ENCODE measurements around the gene RRH. TPM values are rescaled to one million over a fixed set of nuclear protein-coding genes. Genes with fewer than 3 reads are reported as not detected.
"Not testable (repeated sequence)": the region's sequence is repeated elsewhere in the genome, so short reads cannot be mapped to it uniquely, and the experiment has no call there.

The RRH gene
- total RNA-seq, 1 donor: not detected

DNA sequence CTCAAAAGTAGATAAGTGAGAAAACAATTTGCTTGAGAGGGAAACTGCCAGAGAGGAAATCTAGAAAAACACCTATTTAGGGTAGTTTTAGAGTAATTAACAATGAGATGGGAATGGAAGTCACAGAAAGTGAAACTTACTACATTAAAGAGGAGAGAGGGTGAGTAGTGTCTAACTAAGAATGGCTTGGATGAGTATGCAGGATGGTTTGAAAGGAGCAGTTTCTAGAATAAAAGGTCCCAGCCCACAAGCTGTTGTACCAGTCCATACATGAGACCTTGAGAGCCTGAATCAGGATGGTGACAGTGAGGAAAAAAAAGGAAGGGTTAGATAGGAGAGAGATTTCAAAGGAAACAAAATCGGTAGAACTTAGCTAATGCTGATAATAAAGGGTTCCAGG lies 10.9 kb upstream of the RRH start:
- no peaks in the 10 kb centered on the region for H3K27me3 ChIP-seq (ENCODE audit: insufficient read depth, low read length)
- H3K4me1 ChIP-seq (ENCODE audit: insufficient read depth, low read length): peaks cover 17% of the 10 kb centered on the region
- H3K4me3 ChIP-seq (ENCODE audit: low read length): no peak overlapping the region
- H3K9me3 ChIP-seq (ENCODE audit: low read depth, low read length): no peaks in the 10 kb centered on the region

- peaks cover 17% of the 10 kb centered on the region for H3K4me1 ChIP-seq (ENCODE audit: insufficient read depth, low read length)
- no peaks in the 10 kb centered on the region for H3K9me3 ChIP-seq (ENCODE audit: low read depth, low read length)
- H3K27me3 ChIP-seq (ENCODE audit: insufficient read depth, low read length): no peaks in the 10 kb centered on the region
- H3K4me3 ChIP-seq (ENCODE audit: low read length): no peak overlapping the region
Measured at GRCh38 chr4:109818268-109818667, 9.5 kb upstream of the RRH start.

DNA sequence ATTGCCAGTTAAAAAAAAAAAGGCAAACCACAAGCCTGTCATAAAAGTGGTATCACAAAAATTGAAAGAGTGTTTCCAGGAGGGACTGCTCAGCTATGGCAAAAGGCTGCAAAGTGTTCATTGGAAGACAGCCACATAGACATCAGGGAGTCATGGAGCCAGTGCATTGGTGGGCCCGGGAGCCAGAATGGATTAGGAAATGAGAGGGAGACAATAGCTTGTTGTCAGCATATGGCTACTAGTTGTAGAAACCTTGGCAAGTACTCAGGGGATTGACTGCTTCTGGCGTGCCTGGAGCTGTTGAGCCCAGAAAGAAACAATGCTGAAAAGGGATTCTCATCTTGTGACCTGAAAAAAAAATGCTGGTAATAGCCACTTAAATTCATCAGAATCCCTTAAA lies 7.2 kb upstream of the RRH start:
- no peak overlapping the region for H3K4me3 ChIP-seq (ENCODE audit: low read length)

DNA sequence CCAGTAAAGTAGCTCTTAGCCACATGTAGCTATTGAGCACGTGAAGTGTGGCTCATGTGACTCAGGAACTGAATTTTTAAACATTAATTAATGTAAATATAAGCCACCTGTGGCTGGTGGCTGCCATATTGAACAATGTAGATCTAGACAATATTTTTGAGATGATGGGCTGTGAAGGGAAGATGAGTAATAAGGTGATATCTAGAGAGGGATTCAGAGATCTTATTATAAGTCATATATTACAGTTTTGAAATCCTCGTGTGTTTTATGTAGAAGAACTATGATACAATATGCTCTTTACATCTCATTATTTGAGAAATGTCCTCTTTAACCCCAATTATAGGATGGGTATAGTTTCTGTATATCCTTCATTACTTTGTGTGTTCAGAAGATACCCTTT lies 6.6 kb upstream of the RRH start:
- no peaks in the 10 kb centered on the region for H3K27me3 ChIP-seq (ENCODE audit: insufficient read depth, low read length)

More for the DNA sequence above, 7.2 kb upstream of the RRH start:
- Histone ChIP-seq H3K27me3 (ENCODE audit: insufficient read depth, low read length) (no peaks in the 10 kb centered on the region), H3K4me1 (ENCODE audit: insufficient read depth, low read length) (peaks cover 14% of the 10 kb centered on the region), H3K9me3 (ENCODE audit: low read depth, low read length) (no peaks in the 10 kb centered on the region)

DNA sequence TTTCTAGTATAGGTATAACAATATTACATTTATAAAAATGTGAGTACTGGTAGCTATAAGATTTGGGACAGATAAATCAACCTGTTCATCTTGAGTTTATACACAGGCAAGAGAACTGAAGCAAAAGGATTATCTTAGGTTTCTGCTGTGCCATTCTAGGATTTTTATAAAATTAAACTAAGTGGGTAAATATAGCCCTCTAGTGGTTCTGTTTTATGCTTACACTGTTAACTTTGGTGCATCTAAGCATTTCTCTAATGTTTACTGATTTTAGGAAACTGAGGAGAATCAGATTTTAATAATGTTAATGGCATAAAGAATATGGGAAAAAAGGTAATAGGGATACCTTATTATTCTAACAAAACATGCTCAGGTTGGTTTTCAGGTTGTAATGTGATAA lies 1.1 kb upstream of the RRH start:
- Histone ChIP-seq H3K9me3 (ENCODE audit: low read depth, low read length) (no peaks in the 10 kb centered on the region), H3K27me3 (ENCODE audit: insufficient read depth, low read length) (no peaks in the 10 kb centered on the region), H3K4me3 (ENCODE audit: low read length) (no peak overlapping the region), H3K4me1 (ENCODE audit: insufficient read depth, low read length) (no peaks in the 10 kb centered on the region)

More for the DNA sequence above, 6.6 kb upstream of the RRH start:
- no peaks in the 10 kb centered on the region for H3K9me3 ChIP-seq (ENCODE audit: low read depth, low read length)
- no peak overlapping the region for H3K4me3 ChIP-seq (ENCODE audit: low read length)
- peaks cover 10% of the 10 kb centered on the region for H3K4me1 ChIP-seq (ENCODE audit: insufficient read depth, low read length)

GRCh38 chr4:109833756-109834155 lies 6.0 kb downstream of the RRH start:
- no peaks in the 10 kb centered on the region for H3K9me3 ChIP-seq (ENCODE audit: low read depth, low read length)
- H3K27me3 ChIP-seq (ENCODE audit: insufficient read depth, low read length): no peaks in the 10 kb centered on the region
- no peak overlapping the region for H3K4me3 ChIP-seq (ENCODE audit: low read length)
- H3K4me1 ChIP-seq (ENCODE audit: insufficient read depth, low read length): no peaks in the 10 kb centered on the region

GRCh38 chr4:109836985-109837384 lies 9.2 kb downstream of the RRH start:
- Histone ChIP-seq H3K4me1 (ENCODE audit: insufficient read depth, low read length) (no peaks in the 10 kb centered on the region), H3K4me3 (ENCODE audit: low read length) (no peak overlapping the region), H3K27me3 (ENCODE audit: insufficient read depth, low read length) (no peaks in the 10 kb centered on the region), H3K9me3 (ENCODE audit: low read depth, low read length) (no peaks in the 10 kb centered on the region)

GRCh38 chr4:109846395-109847098 lies 18.8 kb downstream of the RRH start:
- Histone ChIP-seq H3K27me3 (ENCODE audit: insufficient read depth, low read length) (no peaks in the 10 kb centered on the region), H3K4me1 (ENCODE audit: insufficient read depth, low read length) (no peaks in the 10 kb centered on the region), H3K9me3 (ENCODE audit: low read depth, low read length) (no peaks in the 10 kb centered on the region), H3K4me3 (ENCODE audit: low read length) (no peak overlapping the region)

DNA sequence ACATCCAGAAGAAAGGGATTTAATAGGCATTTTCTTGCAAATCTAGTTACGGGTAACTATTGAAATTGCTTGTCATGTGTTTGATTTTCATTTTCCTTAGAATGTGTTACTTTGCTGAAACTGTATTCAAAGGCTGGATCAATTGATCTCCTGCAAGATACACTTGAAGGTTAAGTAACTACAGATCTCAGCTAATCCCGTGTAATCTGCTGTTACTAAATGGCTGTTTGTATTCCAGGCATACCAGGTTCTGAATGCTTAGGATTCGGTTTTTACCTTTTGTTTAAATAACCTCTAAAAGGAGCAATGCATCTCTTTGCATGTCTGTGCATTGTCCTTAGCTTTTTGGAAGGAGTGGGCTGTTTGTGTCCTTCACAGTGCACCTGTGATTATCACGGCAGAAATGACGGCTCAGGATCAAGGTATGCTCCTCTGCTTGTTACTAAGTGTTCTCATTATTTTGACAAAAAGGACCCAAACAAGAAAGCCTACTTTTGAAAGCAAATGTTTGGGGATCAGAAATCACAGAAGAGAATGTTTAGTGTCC lies 20.2 kb downstream of the RRH start, which contains the start of gene LRIT3:
TSS of gene LRIT3 (plus strand) at position 212 of the 547 bp plus-strand sequence. CDS start at position 307, 95 bp downstream.
- Histone ChIP-seq H3K4me3 (ENCODE audit: low read length) (no peak within 1 kb of the TSS), H3K9me3 (ENCODE audit: low read depth, low read length) (no peaks in the 10 kb centered on the region), H3K27me3 (ENCODE audit: insufficient read depth, low read length) (no peaks in the 10 kb centered on the region), H3K4me1 (ENCODE audit: insufficient read depth, low read length) (no peaks in the 10 kb centered on the region)

DNA sequence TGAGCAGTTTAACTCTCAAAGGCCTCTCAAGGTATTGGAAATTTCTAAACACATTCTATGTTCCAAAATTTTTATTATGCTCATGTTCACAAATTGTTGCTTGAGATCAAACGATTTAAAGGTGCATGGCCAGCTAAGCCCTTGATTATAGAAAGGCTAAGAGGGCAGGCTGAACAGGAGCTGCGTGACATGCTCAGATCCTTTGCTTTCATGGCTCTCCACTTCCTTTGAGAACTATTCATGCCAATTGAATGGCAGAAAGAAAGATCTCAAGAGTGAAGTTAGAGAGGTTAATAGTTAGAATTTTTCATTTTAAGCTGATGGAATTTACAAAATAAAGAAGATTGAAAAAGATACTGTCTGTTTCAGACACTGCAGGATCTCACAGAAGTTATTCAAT lies 20.7 kb downstream of the RRH start:
- Histone ChIP-seq H3K4me3 (ENCODE audit: low read length) (no peak overlapping the region), H3K4me1 (ENCODE audit: insufficient read depth, low read length) (no peaks in the 10 kb centered on the region), H3K9me3 (ENCODE audit: low read depth, low read length) (no peaks in the 10 kb centered on the region), H3K27me3 (ENCODE audit: insufficient read depth, low read length) (no peaks in the 10 kb centered on the region)

DNA sequence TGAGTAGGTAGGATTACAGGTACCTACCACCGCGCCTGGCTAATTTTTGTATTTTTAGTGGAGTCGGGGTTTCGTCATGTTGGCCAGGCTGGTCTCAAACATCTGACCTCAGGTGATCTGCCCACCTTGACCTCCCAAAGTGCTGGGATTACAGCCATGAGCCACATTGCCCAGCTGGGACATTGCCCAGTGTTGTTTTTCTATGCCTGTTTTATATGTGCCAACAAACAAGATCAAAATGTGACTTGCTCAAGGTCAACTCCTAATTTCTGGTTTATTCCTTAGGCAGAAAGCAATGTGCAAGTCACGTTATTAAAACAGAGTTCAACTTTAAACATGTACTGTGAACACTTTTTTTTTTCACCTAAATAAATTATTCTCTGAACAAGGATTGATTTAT lies 22.8 kb downstream of the RRH start:
- Histone ChIP-seq H3K4me1 (ENCODE audit: insufficient read depth, low read length) (no peaks in the 10 kb centered on the region), H3K4me3 (ENCODE audit: low read length) (no peak overlapping the region), H3K9me3 (ENCODE audit: low read depth, low read length) (no peaks in the 10 kb centered on the region), H3K27me3 (ENCODE audit: insufficient read depth, low read length) (no peaks in the 10 kb centered on the region)

- not testable (repeated sequence) for H3K27me3 ChIP-seq (ENCODE audit: insufficient read depth, low read length); H3K4me1 ChIP-seq (ENCODE audit: insufficient read depth, low read length); H3K4me3 ChIP-seq (ENCODE audit: low read length)
- peaks cover 13% of the 10 kb centered on the region for H3K9me3 ChIP-seq (ENCODE audit: low read depth, low read length)
Measured at GRCh38 chr4:109859426-109860300, 31.9 kb downstream of the RRH start.

DNA sequence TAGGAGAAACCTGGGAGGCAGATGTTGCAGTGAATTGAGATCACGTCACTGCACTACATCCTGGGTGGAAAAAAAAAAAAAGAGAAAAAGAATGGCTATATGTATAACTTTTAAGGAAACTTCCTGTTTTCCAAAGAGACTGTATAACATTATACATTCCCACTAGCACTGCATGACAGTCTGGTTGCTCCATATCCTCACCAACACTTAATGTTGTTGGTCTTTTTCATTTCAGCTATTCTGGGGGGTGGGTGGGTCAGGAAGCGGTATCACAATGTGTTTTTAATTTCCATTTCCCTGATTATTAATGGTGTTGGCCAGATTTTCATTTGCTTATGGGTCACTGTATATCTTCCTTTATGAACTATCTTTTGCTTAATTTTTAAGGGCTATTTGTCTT lies 33.5 kb downstream of the RRH start:
- Histone ChIP-seq H3K4me1 (ENCODE audit: insufficient read depth, low read length) (no peaks in the 10 kb centered on the region), H3K27me3 (ENCODE audit: insufficient read depth, low read length) (no peaks in the 10 kb centered on the region), H3K9me3 (ENCODE audit: low read depth, low read length) (peaks cover 13% of the 10 kb centered on the region), H3K4me3 (ENCODE audit: low read length) (no peak overlapping the region)

- Histone ChIP-seq H3K27me3 (ENCODE audit: insufficient read depth, low read length) (no peaks in the 10 kb centered on the region), H3K9me3 (ENCODE audit: low read depth, low read length) (peaks cover 13% of the 10 kb centered on the region), H3K4me1 (ENCODE audit: insufficient read depth, low read length) (no peaks in the 10 kb centered on the region), H3K4me3 (ENCODE audit: low read length) (no peak overlapping the region)
Measured at GRCh38 chr4:109861916-109862511, 34.2 kb downstream of the RRH start.

- no peaks in the 10 kb centered on the region for H3K4me1 ChIP-seq (ENCODE audit: insufficient read depth, low read length)
- H3K4me3 ChIP-seq (ENCODE audit: low read length): no peak overlapping the region
- H3K9me3 ChIP-seq (ENCODE audit: low read depth, low read length): peaks cover 13% of the 10 kb centered on the region
Measured at GRCh38 chr4:109864134-109864533, 36.4 kb downstream of the RRH start.

More at GRCh38 chr4:109864134-109864533, 36.4 kb downstream of the RRH start:
- H3K27me3 ChIP-seq (ENCODE audit: insufficient read depth, low read length): no peaks in the 10 kb centered on the region

Measured in mononuclear cell (primary cell).